ENCODE measurements around the gene CLIC2.
A peak's percentile ranks its signal among the peaks of the same experiment; 100 is the strongest.
"Not testable (repeated sequence)": the region's sequence is repeated elsewhere in the genome, so short reads cannot be mapped to it uniquely, and the experiment has no call there.

The CLIC2 gene

DNA sequence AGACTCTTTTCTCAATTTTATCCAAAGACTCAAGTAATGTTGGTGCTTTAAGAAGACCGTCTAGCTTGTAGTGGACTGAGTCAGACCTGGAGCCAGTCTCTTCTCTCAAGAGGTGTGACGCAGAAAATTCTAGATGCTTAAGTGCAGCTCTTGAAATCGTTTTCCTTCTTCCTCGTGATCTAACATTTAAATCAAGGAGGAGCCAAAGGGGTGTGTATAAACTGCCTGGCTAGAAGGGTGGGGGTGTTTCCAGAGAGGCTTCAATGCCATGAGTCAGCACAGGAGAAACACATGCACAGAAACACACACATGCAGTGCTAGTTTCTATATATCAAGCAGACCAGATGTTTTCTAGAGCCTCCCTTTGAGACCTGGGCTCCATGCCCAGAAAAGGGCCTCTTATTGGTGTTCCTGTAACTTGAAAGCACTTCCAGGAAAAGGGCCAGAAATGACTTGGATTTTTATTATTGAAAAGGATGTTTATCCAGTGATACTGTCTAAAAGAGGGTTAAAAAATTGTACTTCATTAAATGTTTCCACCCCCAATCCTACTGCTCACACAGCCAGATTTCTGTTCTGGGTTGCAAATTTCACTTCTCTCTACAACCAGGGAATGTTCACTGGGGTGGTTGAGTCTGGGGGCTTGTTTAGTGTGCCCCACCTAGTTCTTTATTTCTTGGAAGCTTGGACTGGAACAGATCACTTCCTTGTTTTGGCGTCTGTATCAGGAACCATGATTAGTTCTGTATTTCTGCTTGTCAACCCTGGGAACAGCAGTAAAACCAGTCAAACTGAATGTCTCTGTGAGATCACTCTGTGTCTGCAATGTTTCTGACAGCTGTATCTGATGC is at the start of gene CLIC2:
TSS of gene CLIC2 (minus strand) at position 129 of the 851 bp plus-strand sequence. CDS start 187 bp downstream, outside the sequence.
- peak; percentile 18 for DNase-seq (ENCODE audit: low read depth, low spot score)
- H3K27ac ChIP-seq: no peak within 1 kb of the TSS

DNA sequence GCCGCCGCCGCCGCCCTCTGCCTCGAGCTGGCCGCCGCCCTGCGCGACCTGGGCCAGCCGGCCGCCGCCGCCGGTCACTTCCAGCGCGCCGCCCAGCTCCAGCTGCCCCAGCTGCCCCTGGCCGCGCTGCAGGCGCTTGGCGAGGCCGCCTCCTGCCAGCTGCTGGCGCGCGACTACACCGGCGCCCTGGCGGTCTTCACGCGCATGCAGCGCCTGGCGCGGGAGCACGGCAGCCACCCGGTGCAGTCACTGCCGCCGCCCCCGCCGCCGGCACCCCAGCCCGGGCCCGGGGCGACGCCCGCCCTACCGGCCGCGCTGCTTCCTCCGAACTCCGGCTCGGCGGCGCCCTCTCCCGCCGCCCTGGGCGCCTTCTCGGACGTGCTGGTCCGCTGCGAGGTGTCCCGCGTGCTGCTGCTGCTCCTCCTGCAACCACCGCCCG is 48.1 kb upstream of the CLIC2 start:
- DNase-seq (ENCODE audit: low read depth, low spot score); H3K27ac ChIP-seq: not testable (repeated sequence)

DNA sequence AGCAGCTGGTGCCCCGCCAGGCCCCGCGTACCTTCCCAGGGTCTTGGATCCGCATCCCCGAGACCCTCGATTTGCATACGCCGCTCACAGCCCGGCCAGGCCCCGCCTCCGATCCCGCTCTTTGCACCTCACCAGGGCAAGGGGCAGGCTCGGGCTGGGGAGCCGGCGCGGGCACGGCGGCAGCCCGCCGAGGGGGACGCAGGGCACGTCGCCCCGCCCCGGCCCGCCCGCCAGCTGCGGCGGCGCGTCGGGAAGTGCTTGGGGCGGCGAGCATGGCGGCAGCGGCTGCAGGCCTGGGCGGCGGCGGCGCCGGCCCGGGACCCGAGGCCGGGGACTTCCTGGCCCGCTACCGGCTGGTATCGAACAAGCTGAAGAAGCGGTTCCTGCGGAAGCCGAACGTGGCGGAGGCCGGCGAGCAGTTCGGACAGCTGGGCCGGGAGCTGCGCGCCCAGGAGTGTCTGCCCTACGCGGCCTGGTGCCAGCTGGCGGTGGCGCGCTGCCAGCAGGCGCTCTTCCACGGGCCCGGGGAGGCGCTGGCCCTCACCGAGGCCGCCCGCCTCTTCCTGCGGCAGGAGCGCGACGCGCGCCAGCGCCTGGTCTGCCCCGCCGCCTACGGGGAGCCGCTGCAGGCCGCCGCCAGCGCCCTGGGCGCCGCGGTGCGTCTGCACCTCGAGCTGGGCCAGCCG is 47.6 kb upstream of the CLIC2 start, which contains the start of gene F8A2:
TSS of gene F8A2 (plus strand) at position 253 of the 686 bp plus-strand sequence. CDS start at position 273, 20 bp downstream.
- not testable (repeated sequence) for DNase-seq (ENCODE audit: low read depth, low spot score); H3K27ac ChIP-seq

DNA sequence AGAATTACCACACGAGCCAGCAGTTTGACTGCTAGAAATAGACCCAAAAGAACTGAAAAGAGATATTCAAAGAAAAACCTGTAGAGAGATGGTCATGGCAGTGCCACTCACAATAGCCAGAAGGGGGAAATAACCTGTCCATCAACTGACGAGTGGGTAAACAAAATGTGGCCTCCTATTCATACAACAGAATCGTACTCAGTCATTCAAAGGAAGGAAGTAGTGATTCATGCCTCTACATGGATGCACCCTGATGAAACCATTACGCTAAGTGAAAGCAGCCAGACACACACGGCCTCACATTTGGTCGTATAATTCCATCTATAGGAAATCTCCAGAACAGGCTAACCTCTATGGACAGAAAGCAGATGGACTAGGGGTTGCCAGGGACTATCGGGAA is 45.4 kb upstream of the CLIC2 start:
- H3K27ac ChIP-seq; DNase-seq (ENCODE audit: low read depth, low spot score): not testable (repeated sequence)

DNA sequence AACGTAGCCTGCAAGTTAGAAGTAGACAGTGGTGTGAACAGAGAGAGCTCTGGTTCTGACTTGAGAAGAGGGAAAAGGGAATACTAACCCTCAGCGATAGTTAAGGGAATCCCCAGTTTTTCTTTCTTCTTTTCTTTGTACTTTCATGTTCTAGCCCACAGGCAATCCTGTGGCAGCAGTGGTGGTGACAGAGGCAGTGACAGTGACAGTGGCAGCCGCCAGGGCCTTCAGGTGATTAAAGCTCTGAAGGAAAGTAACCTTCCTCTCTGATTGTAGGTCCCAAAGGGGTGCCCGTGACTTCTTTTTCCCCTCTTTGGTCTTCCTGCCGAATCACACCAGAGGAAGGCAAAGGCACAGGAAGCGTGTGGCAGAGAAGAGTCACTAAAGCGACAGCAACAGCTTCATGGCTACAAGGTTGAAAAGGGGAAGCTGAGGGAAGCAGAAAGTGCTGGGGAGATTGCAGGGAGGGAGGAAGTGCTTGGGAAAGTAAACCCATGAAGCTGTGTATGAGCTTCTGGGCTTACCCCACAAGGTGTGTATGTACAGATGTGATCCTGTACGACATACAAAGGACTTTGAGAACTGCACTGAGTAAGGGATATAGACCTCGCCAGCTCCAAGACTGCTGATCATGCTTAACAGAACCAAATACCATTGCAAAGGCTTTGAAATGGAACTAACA is 39.5 kb upstream of the CLIC2 start:
- not testable (repeated sequence) for H3K27ac ChIP-seq; DNase-seq (ENCODE audit: low read depth, low spot score)

DNA sequence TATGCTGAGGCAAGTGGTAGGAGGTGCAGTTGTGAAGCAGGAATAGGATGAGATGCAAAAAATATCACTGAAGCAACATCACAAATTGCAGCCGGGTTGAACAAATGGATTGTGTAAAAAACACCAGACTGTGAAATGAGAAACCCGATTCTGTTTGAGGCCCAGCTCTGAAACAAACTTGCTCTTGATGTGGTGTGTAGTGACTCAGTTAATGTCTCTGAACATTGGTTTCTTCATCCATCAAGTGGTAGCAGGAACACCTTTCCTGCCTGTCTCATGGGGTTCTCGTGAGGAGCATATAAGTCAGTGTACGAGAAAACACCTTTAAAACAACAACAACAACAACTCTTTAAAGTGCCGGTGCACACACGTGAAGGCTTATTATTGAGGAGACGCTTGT is 29.3 kb upstream of the CLIC2 start:
- not testable (repeated sequence) for DNase-seq (ENCODE audit: low read depth, low spot score); H3K27ac ChIP-seq

DNA sequence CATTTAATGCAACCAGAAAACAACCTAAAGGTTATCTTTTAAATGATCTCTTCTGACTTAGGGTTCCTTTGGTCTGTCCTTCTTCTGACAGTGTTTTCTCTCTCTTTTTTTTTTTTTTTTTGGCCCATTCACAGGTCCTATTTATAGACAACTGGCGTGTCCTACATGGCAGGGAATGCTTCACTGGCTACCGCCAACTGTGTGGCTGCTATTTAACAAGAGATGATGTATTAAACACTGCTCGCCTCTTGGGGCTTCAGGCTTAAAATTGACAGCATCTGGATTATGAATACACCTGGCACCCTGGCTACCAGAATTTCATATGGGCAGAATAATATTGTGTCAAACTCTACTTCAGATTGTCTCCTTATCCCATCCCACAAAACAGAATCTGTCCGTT is 15.0 kb upstream of the CLIC2 start:
- not testable (repeated sequence) for H3K27ac ChIP-seq; DNase-seq (ENCODE audit: low read depth, low spot score)

DNA sequence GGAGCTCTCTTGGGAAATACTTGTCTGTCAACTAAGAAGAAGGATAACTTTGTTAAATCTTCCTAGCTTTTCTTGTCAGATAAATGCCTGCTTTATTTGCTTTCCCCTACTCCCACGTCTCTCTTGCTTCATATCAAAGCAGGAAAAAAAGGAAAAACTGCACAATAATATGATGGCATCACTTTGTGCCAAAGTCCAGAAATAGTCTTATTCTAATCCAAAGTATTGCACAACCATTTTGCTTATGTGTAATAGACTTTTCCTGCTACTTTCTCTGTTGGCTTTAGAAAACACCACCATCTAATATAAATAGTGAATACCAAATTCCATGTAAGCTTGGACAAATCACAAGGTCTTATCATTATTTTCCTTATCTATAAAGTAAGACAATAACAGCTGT is 11.3 kb upstream of the CLIC2 start:
- DNase-seq (ENCODE audit: low read depth, low spot score); H3K27ac ChIP-seq: not testable (repeated sequence)

DNA sequence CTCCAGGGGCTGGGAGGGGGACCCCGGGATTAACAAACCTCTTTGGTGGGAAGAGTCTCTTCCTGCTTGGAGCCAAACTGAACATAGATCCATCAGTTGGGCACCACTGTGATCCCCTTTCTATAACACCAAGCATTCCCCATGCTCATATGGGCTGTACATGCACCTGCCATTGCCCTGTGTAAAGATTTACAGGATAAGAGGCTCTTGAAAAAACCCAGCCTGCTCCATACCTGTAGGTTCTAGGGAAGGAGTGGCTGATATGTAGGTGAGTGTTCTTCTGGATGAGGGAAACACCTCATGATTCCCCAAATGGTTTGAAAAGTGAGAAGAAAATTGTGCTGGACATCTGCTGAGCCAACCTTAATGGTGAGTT is 911 bp upstream of the CLIC2 start:
- not testable (repeated sequence) for H3K27ac ChIP-seq; DNase-seq (ENCODE audit: low read depth, low spot score)

DNA sequence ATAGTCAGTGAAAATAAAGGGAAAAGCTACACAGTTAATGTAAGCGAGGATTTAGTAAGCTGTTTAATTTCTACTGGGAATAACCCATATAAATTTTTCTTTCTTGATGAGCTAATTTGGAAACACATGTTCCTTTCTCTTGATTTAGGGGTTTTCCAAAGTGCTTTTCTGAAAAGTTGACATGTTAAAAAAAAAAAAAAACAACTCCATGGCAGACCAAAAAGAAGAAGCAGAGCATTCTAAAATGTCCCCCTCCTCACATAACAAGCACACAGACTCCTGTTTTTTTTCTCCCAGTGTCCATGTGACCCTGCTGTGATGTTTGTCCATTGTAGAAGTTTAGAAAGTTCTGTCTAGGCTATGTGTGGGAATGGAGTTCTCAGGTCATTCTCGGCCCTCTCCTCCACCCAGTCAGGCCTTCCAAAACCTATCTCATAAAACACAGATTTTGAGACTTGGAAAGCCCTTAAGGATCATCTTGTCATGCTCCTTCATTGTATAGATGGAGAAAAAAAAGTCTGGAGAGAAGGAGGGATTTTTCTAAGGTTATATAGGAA is 792 bp downstream of the CLIC2 start:
- H3K27ac ChIP-seq: no peak overlapping the region
- DNase-seq (ENCODE audit: low read depth, low spot score): no peak

DNA sequence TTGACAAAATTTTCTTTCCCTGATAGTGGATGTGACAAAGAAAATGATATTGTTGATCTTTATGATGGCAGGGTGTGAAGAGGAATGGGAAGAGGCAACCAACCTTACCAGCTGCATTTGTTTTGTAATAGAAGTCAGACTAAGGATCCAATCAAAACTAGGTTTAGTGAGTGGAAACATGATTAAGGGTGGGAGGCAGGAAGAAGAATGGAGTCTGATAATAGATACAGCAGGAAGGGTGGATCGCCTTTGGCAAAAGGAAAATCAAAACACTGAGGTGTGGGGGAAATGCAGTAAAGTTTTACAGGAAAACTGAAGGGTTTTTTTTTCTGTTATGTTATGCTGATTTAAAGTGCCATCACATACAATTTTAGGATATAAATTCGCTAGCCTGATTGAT is 3.4 kb downstream of the CLIC2 start:
- no peak overlapping the region for H3K27ac ChIP-seq

DNA sequence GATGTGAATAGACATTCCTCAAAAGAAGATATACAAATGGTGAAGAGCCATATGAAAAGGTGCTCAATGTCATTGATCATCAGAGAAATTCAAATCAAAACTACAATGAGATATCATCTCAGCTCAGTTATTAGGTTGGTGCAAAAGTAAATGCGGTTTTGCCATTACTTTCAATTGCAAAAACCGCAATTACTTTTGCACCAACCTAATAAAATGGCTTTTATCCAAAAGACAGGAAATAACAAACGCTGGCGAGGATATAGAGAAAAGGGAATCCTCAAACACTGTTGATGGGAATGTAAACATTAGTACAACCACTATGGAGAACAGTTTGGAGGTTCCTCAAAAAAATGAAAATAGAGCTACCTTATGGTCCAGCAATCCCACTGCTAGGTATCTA is 5.1 kb downstream of the CLIC2 start:
- no peak overlapping the region for H3K27ac ChIP-seq
- no peak for DNase-seq (ENCODE audit: low read depth, low spot score)

More for the DNA sequence above, 3.4 kb downstream of the CLIC2 start:
- no peak for DNase-seq (ENCODE audit: low read depth, low spot score)

DNA sequence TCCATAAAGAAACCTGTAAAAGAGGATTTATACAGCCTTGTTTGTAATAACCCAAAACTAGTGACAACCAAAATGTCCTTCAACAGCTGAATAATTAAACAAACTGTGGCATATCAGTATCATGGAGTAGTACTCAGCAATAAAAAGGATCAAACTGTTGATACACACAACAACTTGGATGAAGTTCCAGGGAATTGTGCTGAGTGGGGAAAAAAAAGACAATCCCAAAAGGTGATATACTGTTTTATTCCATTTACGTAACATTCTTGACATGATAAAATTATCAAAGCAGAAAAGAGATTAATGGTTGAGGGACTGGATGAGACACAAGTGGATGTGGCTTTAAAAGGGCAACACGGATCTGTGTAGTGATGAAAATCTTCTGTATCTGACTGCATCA is 7.8 kb downstream of the CLIC2 start:
- H3K27ac ChIP-seq: no peak overlapping the region
- DNase-seq (ENCODE audit: low read depth, low spot score): no peak

DNA sequence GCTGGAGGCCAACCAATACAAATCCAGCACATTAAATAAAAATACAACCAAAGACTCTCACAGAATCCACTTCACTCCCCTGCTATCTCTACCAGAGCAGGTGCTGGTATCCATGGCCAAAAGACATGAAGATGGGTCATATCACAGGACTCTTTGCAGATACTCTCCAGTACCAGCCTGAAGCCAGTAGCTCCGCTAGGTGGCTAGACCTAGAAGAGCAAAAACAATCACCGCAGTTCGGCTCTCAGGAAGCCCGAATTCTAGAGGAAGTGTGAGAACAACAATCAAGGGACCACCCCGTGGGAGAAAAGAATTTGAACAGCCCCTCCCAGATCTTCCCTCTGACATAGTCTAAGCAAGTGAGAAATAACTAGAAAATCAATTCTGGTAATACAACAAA is 20.2 kb downstream of the CLIC2 start:
- no peak overlapping the region for H3K27ac ChIP-seq
- DNase-seq (ENCODE audit: low read depth, low spot score): no peak

DNA sequence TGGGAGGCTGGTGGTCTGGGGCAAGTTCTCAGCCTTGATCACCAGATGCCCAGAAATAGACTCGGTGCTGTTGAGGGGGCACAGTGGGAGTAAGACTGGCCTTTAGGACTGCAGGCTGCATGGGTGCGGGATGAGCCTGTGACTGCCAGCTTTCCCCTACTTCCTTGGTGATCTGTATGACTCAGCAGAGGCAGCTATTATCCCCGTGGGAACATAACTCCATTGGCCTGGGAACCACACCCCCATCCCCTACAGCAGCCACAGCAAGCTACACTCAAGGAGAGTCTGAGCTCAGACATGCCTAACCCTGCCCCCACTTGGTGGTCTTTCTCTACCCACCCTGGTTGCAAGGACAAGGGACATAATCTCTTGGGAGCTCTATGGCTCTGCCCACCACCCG is 20.6 kb downstream of the CLIC2 start:
- no peak for DNase-seq (ENCODE audit: low read depth, low spot score)

DNA sequence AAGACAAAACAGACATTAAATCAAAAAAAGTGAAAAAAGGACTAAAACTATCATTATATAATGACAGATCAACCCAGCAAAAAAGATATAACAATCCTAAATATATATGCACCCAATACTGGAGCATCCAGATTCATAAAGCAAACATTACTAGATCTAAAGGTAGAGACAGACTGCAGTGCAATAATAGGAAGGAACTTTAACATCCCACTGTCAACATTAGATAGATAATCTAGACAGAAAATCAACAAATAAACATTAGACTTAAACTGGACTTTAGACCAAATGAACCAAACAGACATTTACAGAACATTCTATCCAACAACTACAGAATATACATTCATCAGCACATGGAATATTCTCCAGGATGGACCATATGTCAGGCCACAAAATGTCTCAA is 40.6 kb downstream of the CLIC2 start:
- H3K27ac ChIP-seq: no peak overlapping the region
- DNase-seq (ENCODE audit: low read depth, low spot score): no peak

More for the DNA sequence above, 20.6 kb downstream of the CLIC2 start:
- no peak overlapping the region for H3K27ac ChIP-seq

DNA sequence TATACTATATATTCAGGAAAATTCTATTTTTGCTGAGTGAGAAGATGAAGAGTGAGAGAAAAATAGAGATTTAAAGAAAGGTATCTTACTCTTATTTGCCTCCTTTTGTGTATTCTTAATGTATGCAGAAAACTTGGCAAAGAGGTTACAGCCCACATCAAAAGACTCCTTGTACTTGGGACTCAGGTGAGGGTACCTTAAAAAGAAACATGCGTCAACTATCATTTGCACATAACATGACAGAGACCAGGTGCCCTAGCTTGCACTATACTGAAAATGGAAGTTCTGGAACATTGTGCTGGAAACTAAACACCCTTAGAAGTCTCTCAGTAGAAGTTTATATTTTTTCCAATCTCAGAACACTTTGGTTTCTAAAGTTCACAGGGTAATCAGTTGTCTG is 54.5 kb downstream of the CLIC2 start:
- DNase-seq (ENCODE audit: low read depth, low spot score): no peak

DNA sequence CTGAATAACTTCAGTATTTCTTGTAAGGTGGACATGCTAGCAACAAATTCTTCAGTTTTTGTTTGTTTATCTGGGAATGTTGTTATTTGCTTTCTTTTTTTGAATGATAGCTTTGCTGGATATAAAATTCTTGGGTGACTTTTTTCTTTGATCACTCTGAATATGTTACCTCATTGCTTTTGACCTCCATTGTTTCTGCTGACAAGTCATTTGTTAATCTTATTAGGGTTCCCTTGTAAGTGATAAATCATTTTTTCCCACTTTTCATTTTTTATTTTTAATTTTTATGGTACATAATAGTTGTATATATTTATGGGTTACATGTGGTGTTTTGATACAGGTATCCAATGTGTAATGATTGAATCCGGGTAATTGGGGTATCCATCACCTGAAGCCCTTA is 63.4 kb downstream of the CLIC2 start:
- no peak for DNase-seq (ENCODE audit: low read depth, low spot score)
- H3K27ac ChIP-seq: no peak overlapping the region

More for the DNA sequence above, 54.5 kb downstream of the CLIC2 start:
- H3K27ac ChIP-seq: no peak overlapping the region

DNA sequence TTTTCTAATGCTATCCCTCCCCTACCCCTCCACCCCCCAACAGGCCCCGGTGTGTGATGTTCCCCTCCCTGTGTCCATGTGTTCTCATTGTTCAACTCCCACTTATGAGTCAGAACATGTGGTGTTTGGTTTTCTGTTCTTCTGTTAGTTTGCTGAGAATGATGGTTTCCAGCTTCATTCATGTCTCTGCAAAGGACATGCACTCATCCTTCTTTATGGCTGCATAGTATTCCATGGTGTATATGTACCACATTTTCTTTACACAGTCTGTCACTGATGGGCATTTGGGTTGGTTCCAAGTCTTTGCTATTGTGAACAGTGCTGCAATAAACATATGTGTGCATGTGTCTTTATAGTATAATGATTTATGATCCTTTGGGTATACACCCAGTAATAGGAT is 66.4 kb downstream of the CLIC2 start:
- H3K27ac ChIP-seq; DNase-seq (ENCODE audit: low read depth, low spot score): not testable (repeated sequence)

DNA sequence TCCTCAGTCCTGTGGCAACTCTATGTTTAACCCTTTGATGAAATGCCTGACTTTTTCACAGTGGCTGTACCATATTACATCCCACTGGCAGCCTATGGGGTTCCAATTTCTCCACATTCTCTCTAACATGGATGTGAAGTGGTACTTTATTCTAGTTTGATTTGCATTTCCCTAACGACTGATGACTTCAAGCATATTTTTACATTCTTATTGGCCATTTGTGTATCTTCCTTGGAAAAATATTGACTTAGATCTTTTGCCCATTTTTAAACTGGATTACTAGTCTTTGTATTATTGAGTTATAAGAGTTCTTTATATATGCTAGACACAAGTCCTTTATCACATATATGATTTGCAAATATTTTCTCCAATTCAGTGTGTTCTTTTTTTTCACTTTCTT is 68.0 kb downstream of the CLIC2 start:
- H3K27ac ChIP-seq: no peak overlapping the region
- DNase-seq (ENCODE audit: low read depth, low spot score): no peak

Measured in epithelial cell of prostate (primary cell).